Endothelial cell of umbilical vein (primary cell): ENCODE data around the gene ZNF766. TPM values are rescaled to one million over a fixed set of nuclear protein-coding genes. Genes with fewer than 3 reads are reported as not detected.

Experiments
- BruUV-seq: library from RNA; stranded (reverse); fragments of 400-500 nt; replicated peaks from 2 replicates; lab custom pipeline; 2021; lab: Mats Ljungman, UMichigan
- CTCF ChIA-PET: fragments of 300-600, 350-600 bp; sonication (Branson Sonifier 250); formaldehyde crosslinking; loops from one replicate; lab custom pipeline; 2021; ENCODE audit warnings: antibody characterized with exemption, inconsistent platforms; lab: Charles Lee
- POLR2A ChIA-PET: fragments of 300-600, 350-600 bp; sonication (Branson Sonifier 250); formaldehyde crosslinking; loops from one replicate; lab custom pipeline; 2021; ENCODE audit warnings: antibody characterized with exemption, inconsistent platforms; lab: Charles Lee
- DNase-seq: peaks from one replicate; pipeline ENCODE4 v3.0.0-alpha.2; 2011; ENCODE audit warnings: low read depth, low spot score
- FAIRE-seq: peaks from 2 replicates; lab custom pipeline; 2011; peaks lifted over from hg19 to GRCh38; lab: Jason Lieb, UNC
- H2AFZ ChIP-seq: 2 replicates; pipeline ENCODE4 v1.6.0; 2012; ENCODE audit warnings: low read depth, low read length, control low read depth, inconsistent platforms
- H3K27ac ChIP-seq: 2 replicates; pipeline ENCODE4 v1.5.1; 2011; ENCODE audit warnings: low read depth, mild to moderate bottlenecking, control low read depth, low read length, moderate library complexity; ENCODE audit not compliant: insufficient read depth
- H3K27me3 ChIP-seq, 2 experiments: 2 replicates each; pipeline versions ENCODE4 v1.6.0 to v1.6.1; 2011; ENCODE audit warnings: low read length in 2 of 2, mixed read lengths in 1 of 2; ENCODE audit not compliant: control insufficient read depth in 2 of 2, insufficient read depth in 2 of 2
- H3K36me3 ChIP-seq, 2 experiments: 2 replicates in 1 of 2; 3 replicates in 1 of 2; pipeline ENCODE4 v1.5.1; 2011; ENCODE audit warnings: low read length in 2 of 2, mild to moderate bottlenecking in 1 of 2, moderate library complexity in 1 of 2; ENCODE audit not compliant: control insufficient read depth in 2 of 2, insufficient read depth in 2 of 2; ENCODE audit errors: extremely low read depth in 1 of 2
- H3K4me1 ChIP-seq: 3 replicates; pipeline ENCODE4 v1.5.1; 2011; ENCODE audit warnings: mild to moderate bottlenecking, low read length; ENCODE audit not compliant: control insufficient read depth, insufficient read depth; ENCODE audit errors: extremely low read depth
- H3K4me2 ChIP-seq: 2 replicates; pipeline ENCODE4 v1.6.1; 2011; ENCODE audit warnings: low read length, control low read depth, mixed read lengths; ENCODE audit not compliant: insufficient read depth
- H3K4me3 ChIP-seq, 3 experiments: fragments of 200-600 bp in 1 of 3; sonication (generic), shearing (Covaris generic) in 1 of 3; replicated peaks in 1 of 3; 2 replicates each; pipeline ENCODE4 v1.5.1; 2011 to 2016; ENCODE audit warnings: control low read depth in 3 of 3, low read length in 3 of 3, mild to moderate bottlenecking in 2 of 3, inconsistent platforms in 1 of 3, low read depth in 1 of 3, moderate library complexity in 1 of 3; ENCODE audit not compliant: insufficient read depth in 1 of 3
- H3K79me2 ChIP-seq: 2 replicates; pipeline ENCODE4 v1.6.0; 2012; ENCODE audit warnings: low read length, inconsistent platforms; ENCODE audit not compliant: control insufficient read depth, insufficient read depth
- H3K9ac ChIP-seq: replicated peaks from 2 replicates; pipeline ENCODE3; 2011; ENCODE audit warnings: low read length, control low read depth; ENCODE audit not compliant: insufficient read depth; ENCODE audit errors: extremely low read depth
- H3K9me1 ChIP-seq: replicated peaks from 3 replicates; pipeline ENCODE4 v1.6.0; 2011; ENCODE audit warnings: mild to moderate bottlenecking, low read length; ENCODE audit not compliant: control insufficient read depth, insufficient read depth; ENCODE audit errors: extremely low read depth
- H3K9me3 ChIP-seq: replicated peaks from 2 replicates; pipeline ENCODE4 v1.5.1; 2012; ENCODE audit warnings: low read length, inconsistent platforms; ENCODE audit not compliant: control insufficient read depth, insufficient read depth
- H4K20me1 ChIP-seq: replicated peaks from 2 replicates; pipeline ENCODE3; 2011; ENCODE audit warnings: mild to moderate bottlenecking, low read length; ENCODE audit not compliant: control insufficient read depth, insufficient read depth; ENCODE audit errors: extremely low read depth
- CTCF ChIP-seq, 2 donors: IDR thresholded peaks; 1 replicate in 1 of 2; 2 replicates in 1 of 2; pipeline ENCODE4 v1.5.1; 2011; ENCODE audit warnings: low read length in 2 of 2, mild to moderate bottlenecking in 2 of 2, moderate library complexity in 2 of 2, control low read depth in 1 of 2, inconsistent platforms in 1 of 2, low read depth in 1 of 2; ENCODE audit not compliant: insufficient read depth in 1 of 2; ENCODE audit errors: extremely low read depth in 1 of 2
- EZH2 ChIP-seq: IDR thresholded peaks from 2 replicates; pipeline ENCODE4 v1.6.1; 2012; ENCODE audit warnings: borderline replicate concordance, low read depth, mild to moderate bottlenecking, moderate library complexity, low read length, inconsistent platforms; ENCODE audit not compliant: severe bottlenecking
- FOS ChIP-seq: IDR thresholded peaks from 2 replicates; pipeline ENCODE4 v1.6.1; 2011; ENCODE audit warnings: mild to moderate bottlenecking, low read length, moderate library complexity, borderline replicate concordance; ENCODE audit not compliant: insufficient read depth
- GATA2 ChIP-seq: IDR thresholded peaks from 2 replicates; pipeline ENCODE4 v1.7.0; 2011; ENCODE audit warnings: low read depth, mild to moderate bottlenecking, moderate library complexity, mixed read lengths, low read length; ENCODE audit not compliant: insufficient read length, insufficient read depth
- JUN ChIP-seq: IDR thresholded peaks from 2 replicates; pipeline ENCODE4 v1.6.1; 2011; ENCODE audit warnings: borderline replicate concordance, low read depth; ENCODE audit not compliant: insufficient read length, insufficient read depth
- MAX ChIP-seq: IDR thresholded peaks from 2 replicates; pipeline ENCODE4 v1.6.1; 2011; ENCODE audit not compliant: insufficient read depth, insufficient read length
- MYC ChIP-seq: IDR thresholded peaks from one replicate; pipeline ENCODE4 v1.6.1; 2011; ENCODE audit warnings: mild to moderate bottlenecking, low read depth, low read length
- POLR2A ChIP-seq: IDR thresholded peaks from 2 replicates; pipeline ENCODE4 v1.6.1; 2012; ENCODE audit warnings: low read depth, mild to moderate bottlenecking, control low read depth, low read length
- dilution Hi-C: fragments of 300-500 bp; cut with MboI; formaldehyde crosslinking; loops from one replicate; pipeline ENCODE4 v1.15.0; 2019; ENCODE audit warnings: low sequenced_read_pairs; ENCODE audit not compliant: extremely low pct_ligation_motif_present
- intact Hi-C: fragments of 100-400 bp; cut with micrococcal nuclease; formaldehyde crosslinking; loops from one replicate; pipeline ENCODE4 v1.10.0; 2022
- polyA plus RNA-seq, 4 experiments: library from polyadenylated mRNA; depleted of rRNA in 3 of 4; stranded (reverse) in 3 of 4; unstranded in 1 of 4; fragments of >200 nt; gene quantifications; 2 replicates each; pipeline versions ENCODE4 v1.2.1 to v1.2.3, GENCODE V29; 2011 to 2012; ENCODE audit warnings: missing spikeins in 1 of 4
- total RNA-seq: library from RNA; stranded (reverse); gene quantifications from 2 replicates; pipeline ENCODE4 v1.2.3, GENCODE V29; 2021

ZNF766 gene
- total and polyA plus RNA-seq, 2 donors (not counting 3 experiments of a cell fraction or from before 2014, with no cell fraction given): 2.9 to 8.9 TPM

GRCh38 chr19:52277471-52277870, 8.1 kb downstream of the ZNF766 start:
- intact Hi-C loops: no loop called here
- no peak overlapping the region for H3K27ac ChIP-seq
- FAIRE-seq (no peak), DNase-seq (no peak)
- H3K36me3 ChIP-seq: peaks cover 0 to 3% of the 10 kb centered on the region in 2 experiments
- dilution Hi-C loops: no loop called here
- TF ChIP-seq JUN (no peak), EZH2 (no peak), CTCF (IDR thresholded peaks at IDR 0.05; ENCODE audit: extremely low read depth in 1 of 2, insufficient read depth in 1 of 2, low read depth in 1 of 2, low read length in 2 of 2) (no peak), FOS (no peak), MAX (no peak), MYC (no peak), POLR2A (no peak), GATA2 (no peak)
- H3K9me1 ChIP-seq: no peaks in the 10 kb centered on the region
- H3K79me2 ChIP-seq: peaks cover 56% of the 10 kb centered on the region
- H3K9me3 ChIP-seq: no peaks in the 10 kb centered on the region
- no peak overlapping the region for H3K9ac ChIP-seq
- H4K20me1 ChIP-seq: no peaks in the 10 kb centered on the region
- H3K4me1 ChIP-seq: no peaks in the 10 kb centered on the region
- H3K27me3 ChIP-seq: no peaks in the 10 kb centered on the region
- ChIA-PET CTCF (no interaction called here), POLR2A (interaction anchor here (0.6 kb wide), 1 partner anchor 15 kb away, joined by 3 read pairs; no protein-coding TSS in a partner anchor)
- no TSS peak for BruUV-seq
- no peak overlapping the region for H2AFZ ChIP-seq
- no peak overlapping the region for H3K4me3 ChIP-seq
- H3K4me2 ChIP-seq: no peak overlapping the region
